ENCODE results near the gene TTC27.

Gene TTC27

GRCh38 chr2:32671885-32672533 is 44.2 kb downstream of the TTC27 start:
- no peak for DNase-seq

GRCh38 chr2:32678825-32679224 is 51.0 kb downstream of the TTC27 start:
- no peak for DNase-seq

GRCh38 chr2:32680942-32681341 is 53.1 kb downstream of the TTC27 start:
- no peak for DNase-seq

DNA sequence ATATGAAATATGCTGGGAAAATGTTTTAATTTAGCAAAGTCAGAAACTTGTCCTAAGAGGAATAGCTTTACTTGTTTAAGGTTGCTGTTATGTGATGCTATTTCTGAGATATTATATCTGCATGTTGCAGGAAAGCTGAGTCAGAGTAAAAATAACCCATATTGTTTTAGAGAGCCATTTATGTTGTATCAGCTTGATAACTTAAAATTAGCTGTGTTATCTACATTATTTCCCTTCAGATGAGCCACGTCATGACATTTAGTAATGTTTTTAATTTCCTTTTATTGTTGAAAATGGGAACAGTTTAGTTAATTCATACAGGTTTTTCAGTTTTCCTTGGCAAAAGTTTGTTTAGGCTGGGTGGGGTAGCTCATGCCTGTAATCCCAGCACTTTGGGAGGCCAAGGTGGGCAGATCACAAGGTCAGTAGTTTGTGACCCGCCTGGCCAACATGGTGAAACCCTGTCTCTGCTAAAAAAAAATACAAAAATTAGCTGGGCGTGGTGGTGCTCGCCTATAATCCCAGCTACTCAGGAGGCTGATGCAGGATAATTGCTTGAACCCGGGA is 55.8 kb downstream of the TTC27 start:
- DNase-seq, result no peak

DNA sequence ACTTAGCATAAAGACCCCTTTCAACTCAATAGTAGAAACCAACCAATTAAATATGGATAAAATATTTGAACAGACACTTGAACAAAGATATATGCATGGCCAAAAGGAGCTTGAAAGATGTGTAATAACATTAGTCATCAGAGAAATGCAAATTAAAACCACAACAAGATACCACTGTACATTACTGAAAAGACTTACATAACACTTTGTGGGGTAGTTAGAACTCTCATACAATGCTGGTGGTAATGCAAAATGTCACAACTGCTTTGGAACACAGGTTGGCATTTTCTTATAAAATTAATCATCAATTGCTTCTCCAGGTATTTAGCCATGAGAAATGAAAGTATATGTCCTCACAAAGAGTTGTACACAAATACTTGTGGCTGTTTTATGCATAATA is 60.7 kb downstream of the TTC27 start:
- DNase-seq, result no peak

DNA sequence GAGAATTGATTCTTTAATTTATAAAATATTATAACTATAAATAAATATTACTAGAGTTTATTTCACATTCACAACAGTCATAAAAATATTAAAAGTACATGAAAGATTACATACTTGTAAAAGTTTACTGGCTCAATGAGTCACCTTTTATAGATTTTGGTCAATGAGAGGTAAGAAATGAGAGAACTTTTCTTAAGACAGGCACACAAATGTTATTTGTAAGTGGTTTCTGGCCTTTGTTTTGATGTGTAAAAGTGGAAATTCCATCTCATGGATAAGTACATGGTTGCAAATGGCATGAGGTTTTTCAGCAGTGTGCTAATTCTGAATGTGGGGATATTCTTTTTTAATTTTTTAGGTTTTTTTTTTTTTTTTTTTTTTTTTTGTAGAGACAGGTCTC is 63.8 kb downstream of the TTC27 start:
- DNase-seq, result no peak

DNA sequence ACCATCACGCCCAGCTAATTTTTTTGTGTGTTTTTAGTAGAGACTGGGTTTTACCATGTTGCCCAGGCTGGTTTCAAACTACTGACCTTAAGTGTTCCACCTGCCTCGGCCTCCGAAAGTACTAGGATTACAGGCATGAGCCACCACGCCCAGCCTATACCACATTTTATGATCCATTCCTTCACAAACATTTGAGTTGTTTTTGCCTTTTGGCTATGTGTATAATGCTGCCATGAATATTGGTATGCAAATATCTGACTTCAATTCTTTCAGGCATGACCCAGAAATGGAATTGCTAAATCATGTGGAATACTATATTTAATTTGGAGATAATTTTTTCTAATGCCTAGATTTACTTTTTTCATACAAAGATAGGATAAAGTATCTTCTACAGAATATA is 68.6 kb downstream of the TTC27 start:
- DNase-seq, result no peak

DNA sequence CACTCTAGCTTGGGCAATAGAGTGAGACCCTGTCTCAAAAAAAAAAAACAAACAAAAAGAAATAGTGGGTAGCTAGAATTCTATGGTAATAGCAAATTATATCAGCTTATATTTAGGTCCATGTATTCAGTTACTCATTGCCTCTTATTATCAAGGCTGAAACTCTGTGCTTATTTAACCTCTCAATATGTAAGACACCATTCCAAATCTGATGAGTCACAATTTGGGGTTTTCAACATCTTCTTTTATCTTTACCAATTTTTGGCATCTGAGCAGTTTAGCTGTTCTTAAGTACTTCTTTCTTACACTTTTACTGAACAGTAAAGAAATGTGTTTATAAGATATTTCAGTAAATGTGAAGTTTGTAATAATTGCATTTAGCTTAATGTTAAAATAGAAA is 69.3 kb downstream of the TTC27 start:
- no peak for DNase-seq

DNA sequence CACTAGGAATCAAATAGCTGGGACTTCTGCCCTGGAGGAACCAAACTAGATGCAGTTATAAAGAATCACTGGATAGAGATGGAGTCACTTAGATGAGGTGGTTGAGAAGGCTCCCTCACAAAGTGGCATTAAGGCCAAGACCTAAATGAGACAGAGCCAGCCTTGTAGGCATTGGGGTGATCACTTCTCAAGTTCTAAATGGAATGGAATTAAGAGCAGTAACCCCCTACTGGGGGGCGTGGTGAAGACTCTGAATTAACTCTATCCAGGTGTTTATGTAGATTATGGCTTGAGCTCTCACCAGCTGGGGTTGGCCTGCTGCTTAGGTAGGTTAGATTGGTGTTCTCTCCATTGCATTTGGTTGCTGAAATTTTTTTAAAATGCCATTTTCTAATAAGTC is 71.3 kb downstream of the TTC27 start:
- no peak for DNase-seq

DNA sequence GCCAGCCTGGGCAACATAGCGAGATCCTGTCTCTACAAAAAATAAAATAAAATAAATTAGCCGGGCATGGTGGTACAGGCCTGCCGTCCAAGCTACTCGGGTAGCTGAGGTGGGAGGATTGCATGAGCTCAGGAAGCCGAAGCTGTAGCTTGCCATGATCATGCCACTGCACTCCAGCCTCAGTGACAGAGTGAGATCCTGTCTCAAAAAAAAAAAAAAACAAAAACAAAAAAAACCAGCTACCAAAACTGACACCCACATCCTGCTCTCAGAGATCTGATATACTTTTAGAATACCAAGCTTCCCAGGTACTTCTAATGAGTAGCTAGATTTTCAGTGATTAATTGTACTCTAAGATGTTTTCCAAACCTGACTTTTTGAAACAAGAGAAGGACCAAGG is 74.0 kb downstream of the TTC27 start:
- no peak for DNase-seq

- no peak for DNase-seq
Measured at GRCh38 chr2:32702303-32703064, 74.6 kb downstream of the TTC27 start.

DNA sequence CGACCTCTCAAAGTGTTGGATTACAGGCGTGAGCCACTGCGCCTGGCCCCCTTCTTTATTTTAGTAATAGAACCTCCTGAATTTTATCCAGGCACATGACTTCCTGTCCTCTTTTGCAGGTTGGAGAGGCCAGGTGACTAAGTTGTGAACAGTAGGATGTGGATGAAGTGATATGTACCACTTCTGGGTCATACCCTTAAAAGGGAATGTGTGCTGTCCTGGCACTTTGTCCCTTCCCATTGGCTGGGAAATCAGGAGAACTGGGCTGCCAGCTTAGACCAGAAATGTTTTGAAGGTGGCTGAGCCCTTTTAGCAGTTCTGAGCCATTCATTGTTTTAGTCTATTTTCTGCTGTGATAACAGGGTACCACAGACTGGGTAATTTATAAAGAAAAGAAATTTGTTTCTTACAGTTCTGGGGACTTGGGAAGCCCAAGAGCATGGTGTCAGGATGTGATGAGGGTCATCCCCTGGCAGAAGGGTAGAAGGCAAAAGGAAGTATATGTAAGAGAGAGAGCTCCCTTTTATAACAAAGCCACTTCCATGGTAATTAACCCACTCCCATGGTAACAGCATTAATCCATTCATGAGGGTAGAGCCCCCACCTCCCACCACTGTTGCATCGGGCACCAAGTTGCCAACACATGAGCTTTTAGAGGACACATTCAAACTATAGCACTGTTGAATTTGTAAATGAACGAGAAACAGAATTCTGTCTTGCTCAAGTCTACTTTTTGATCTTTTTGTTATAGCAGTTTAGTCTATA is 79.1 kb downstream of the TTC27 start:
- no peak for DNase-seq

DNA sequence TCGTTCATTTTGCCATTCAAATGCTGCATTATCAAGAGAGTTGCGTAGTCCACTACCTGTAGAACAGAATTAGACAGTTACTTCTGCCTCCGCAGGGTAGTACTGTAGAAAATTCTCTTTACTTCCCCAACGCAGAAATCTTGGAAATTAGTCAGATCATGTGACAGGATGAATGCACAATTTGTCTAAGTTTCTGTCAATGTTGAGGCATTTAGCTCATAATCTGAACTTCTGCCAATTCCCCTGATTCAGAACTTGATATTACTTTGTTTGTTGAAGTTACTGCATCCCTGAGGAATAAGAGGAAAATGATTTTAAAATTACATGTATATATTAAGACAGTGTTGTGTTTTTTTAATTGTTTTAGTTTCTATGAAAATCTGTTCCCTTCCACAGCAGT is 83.4 kb downstream of the TTC27 start:
- no peak for DNase-seq

GRCh38 chr2:32711908-32712501 is 84.2 kb downstream of the TTC27 start:
- no peak for DNase-seq

DNA sequence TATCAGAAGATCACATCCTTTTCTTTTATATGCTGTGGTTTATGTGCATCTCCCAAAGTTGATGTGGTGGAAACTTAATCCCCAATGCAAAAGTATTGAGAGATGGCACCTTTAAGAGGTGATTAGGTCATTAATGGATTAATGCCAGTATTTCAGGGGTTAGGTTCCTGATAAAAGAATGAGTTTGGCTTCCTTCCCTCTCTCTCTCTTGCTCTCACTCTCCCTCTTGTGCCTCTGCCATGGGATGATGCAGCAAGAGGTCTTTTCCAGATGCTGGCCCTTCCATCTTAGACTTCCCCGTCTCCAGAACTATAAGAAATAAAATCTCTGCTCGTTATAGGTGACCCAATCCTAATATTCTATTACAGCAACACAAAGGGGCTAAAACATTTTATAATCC is 85.0 kb downstream of the TTC27 start:
- no peak for DNase-seq

DNA sequence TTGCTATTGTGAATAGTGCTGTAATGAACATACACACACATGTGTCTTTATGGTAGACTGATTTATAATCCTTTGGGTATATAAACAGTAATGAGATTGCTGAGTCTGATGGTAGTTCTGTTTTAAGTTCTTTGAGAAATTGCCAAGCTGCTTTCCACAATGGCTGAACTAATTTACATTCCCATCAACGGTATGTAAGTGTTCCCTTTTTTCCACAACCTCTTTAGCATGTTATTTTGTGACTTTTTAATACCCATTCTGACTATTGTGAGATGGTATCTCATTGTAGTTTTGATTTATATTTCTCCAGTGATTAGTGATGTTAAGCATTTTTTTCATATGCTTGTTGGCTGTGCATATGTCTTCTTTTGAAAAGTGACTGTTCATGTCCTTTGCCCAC is 86.7 kb downstream of the TTC27 start:
- DNase-seq, result no peak

DNA sequence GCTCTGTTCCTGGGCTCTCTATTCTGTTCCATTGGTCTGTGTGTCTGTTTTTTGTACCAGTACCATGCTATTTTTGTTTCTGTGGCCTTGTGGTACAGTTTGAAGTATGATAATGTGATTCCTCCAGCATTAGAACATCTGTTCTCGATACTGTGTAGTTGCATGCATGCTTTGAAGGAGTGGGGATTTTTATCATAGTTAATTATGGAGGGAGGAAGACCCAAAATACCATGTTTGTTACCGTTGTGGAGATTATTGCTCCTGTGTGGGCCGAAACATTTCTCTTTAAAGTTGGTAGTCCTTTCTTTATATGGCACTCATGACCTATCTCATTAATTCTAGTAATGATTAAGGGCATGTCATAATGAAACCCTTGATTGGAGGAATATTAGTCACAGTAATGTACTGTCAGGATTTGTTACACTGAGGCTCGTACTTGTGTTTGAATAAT is 87.6 kb downstream of the TTC27 start:
- DNase-seq, result no peak

DNA sequence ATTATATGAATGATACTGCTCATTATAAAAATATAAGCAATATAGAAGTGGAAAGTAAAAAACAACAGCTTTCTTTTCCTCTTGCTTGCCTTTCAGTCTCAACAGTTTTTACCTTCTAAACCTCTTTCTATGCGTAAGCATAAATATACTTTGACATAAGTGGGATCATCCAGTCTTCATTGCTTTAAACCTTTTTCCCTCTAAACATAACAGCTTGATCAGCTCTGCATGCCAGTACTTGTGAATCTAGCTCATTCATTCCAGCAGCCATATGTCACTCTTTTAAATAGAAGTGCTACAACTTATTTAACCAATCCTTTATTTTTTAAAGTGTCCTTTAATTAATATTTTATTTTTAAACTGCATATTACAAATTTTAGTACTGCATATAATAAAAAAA is 88.1 kb downstream of the TTC27 start:
- DNase-seq, result no peak

DNA sequence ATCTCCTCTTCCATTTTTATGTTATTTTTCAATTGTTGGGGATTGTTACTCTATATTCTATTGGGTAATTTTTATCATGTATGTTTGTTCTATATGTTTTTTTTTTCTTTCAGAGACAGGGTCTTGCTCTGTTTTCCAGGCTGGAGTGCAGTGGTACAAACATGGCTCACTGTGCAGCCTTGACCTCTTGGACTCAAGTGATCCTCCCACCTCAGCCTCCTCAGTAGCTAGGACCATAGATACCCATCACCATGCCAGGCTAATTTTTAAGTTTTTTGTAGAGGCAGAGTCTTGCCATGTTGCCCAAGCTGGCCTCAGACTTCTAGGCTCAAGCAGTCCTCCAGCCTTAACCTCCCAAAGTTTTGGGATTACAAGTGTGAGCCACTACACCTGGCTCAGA is 88.7 kb downstream of the TTC27 start:
- DNase-seq, result no peak

DNA sequence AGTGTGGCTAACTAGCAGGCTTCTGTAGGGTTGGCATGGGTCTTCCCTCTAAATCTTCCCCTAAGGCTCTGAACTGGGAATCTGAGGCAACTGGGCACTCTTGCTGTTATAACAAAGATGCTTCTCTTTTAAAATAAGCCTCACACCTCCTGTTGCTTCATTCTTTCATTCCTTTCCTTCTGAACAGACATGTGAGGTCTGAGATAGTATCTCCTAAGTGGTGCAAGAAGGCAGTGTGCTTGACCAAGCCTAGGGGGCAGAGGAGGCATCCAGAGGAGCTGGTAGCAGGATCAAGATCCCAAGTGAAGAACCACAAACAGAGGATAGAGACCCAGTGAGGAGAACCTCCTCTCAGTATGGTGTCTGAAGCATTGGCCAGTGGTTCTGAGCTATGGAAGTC is 90.9 kb downstream of the TTC27 start:
- no peak for DNase-seq

DNA sequence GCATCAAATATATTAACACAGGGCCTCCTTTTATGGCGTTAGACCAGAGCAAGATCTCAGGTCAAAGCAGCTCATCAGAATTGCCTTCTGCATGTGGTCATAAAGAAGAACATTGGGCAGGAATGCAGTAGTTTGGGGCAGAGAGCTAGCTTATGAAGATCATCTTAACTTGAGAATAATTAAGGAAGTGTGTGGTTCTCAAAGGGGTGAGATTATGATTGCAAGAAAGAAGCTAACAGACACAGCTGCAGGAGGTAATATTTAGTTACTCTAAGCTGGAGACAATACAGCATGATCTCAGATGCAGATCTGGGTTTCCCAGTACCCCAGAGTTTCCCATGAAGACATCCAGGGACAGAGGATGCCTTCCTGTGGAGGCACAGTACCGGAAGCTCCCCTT is 91.6 kb downstream of the TTC27 start:
- DNase-seq, result no peak

DNA sequence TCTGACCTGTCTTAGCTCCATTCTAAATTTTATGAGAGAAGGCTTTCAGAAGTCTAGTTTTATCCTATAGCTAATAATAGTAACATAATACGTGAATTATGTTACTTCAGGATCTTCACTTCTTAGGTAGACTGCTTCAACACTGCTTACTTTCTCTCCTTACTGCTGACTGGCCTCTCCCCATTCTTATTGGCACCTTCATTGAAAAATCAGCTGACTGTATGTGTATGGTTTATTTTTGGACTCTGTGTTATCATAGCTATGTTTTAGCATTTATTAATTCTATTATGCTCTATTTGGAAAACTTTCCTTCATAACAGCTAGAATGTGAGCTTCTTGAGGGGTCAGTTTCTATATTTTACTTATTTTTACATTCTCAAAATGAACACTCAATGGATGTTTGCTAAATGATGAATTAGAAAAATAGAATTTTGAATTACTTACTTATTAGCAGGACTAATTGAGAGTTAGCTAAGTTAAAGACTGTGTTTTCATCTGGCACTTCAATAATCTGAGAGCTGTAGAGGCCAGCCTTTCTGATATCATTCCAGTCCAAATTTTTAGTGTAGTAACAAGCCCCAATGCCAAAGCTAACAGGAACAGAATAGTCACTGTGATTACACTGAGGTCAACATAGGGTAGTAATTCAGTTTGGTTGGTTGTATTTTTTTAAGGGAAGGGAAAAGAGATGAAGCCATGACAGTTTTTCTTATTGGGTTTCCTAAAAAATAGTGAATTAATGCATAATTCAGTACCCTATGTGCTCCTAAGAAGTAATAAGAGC is 92.3 kb downstream of the TTC27 start:
- no peak for DNase-seq

DNA sequence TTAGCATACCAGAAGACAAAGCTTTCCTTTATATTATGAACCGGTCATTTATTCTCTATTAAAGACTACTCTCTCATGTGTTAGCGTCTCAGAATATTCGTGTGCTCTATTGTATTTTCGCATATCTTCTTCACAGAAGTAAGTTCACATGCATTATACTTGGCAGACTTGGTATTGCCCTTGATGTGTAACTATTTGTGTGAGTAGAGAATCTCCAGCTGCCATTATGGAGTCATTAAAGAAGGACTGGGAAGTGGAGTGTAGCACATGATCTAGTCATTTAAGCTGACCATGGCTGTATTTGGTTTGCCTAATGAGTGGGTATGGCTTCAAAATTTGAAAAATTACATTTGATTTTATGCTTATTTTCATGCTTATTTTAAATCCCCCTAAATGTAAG is 92.9 kb downstream of the TTC27 start:
- no peak for DNase-seq
